HG03025 (cell line): ENCODE measurements around the gene OR1L4.

Experiments used
- ATAC-seq: cut with Tn5 transposase; IDR thresholded peaks from one replicate; pipeline ENCODE4 v1.9.1; 2021; ENCODE audit warnings: mild to moderate bottlenecking, moderate library complexity; ENCODE audit not compliant: unreplicated experiment, low FRiP score

OR1L4 gene

DNA sequence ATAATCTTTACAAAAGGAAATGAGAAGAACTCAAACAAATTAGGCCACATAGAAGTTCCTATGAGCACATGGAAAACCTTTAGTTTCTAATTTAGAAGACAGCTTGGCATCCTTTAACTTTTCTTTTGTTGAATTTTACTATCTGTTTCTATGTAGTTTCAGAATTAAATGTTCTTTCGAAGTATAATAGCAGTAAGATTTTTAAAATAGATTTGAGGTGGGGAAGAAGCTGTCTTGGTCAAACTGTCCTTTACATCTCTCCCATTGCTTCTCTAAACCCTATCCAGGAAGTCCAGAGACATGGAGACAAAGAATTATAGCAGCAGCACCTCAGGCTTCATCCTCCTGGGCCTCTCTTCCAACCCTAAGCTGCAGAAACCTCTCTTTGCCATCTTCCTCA is at the start of gene OR1L4:
Gene OR1L4 (plus strand): TSS at position 301 of the 400 bp plus-strand sequence. CDS start 0 bp downstream, at position 301.
- ATAC-seq = no peak

- ATAC-seq = no peak
Observed at GRCh38 chr9:122684851-122685250, 38.9 kb upstream of the OR1L4 start.

GRCh38 chr9:122695696-122696095 is 28.1 kb upstream of the OR1L4 start:
- no peak for ATAC-seq

DNA sequence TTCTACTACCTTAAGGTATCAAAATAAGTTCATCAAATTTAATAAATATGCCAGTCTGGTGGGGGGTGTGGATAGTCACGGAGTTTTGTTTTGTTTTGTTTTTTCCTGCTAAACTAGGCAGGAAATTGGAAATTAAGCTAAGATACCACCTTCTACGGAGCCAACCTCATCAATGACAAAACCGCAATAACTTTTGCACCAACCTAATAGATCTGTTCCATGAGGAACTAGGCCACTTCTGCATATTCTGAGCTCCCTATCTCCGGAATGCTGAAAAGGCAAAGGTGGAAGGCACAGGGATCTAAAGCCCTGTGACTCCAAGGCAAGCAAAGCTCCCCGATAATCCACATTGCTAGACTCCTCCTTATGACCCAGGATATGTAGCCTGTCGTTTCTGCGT is 5.8 kb upstream of the OR1L4 start:
- no peak for ATAC-seq

DNA sequence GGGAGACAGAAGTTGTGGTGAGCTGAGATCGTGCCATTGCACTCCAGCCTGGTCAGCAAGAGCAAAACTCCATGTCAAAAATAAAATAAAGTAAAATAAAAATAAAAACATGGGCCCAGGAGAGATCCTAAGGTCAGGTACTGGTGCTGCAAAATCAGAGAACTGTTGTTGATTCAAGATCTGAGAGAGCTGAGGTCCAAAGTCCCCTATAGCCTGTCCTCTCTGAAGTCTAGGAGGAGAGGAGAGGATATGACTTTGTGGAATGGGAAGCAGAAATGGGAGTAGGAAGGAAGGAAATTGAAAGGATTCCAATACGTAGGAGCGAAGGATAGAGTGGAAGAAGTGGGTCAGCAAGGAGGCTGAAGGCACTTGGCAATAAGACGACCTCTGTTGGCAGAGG is 4.6 kb upstream of the OR1L4 start:
- ATAC-seq = no peak

DNA sequence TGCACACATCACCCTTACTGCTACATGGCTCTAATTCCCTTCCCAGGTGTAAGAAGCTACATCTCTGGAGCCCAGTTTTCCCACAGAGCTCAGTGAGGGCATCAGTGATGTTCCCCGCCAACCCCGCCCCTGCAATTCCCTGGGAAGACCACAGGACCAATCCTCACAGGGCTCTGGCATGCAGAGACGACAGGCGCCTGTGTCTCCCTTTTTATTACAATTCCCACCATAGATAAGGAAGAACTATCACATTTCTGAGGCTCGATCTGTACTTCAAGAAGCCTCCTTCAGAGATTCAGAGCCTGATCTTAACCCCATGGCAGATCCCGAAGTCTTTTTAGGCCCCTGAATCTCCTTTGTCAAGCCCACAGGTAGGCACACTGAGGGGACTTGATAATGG is 18.2 kb downstream of the OR1L4 start, which contains the start of gene OR1L6:
Gene OR1L6 (plus strand): TSS at position 301 of the 400 bp plus-strand sequence. CDS start 7,545 bp downstream, outside the sequence.
- no peak for ATAC-seq

DNA sequence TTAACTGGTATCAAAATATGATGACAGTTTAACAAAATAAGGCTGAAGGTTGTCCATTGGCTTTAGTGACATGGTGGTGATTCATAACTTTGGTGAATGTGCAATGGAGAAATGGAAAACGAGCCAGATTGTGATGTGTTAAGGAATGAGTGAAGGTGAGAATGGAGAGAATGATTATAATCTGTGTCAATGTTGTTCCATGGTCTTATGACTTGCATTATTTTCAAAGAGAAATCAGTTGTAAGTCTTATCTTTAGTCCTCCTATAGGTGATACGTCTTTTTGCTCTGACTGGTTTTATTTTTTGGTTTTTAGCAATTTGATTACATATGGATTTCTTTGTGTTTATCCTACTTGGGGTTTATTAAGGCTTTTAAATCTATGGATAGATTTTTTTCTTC is 31.0 kb downstream of the OR1L4 start:
- ATAC-seq = no peak

GRCh38 chr9:122767817-122768216 is 44.0 kb downstream of the OR1L4 start:
- ATAC-seq = no peak
